H9 (cell line): ENCODE results near the gene NUCB2. TPM values are rescaled to one million over a fixed set of nuclear protein-coding genes. Genes with fewer than 3 reads are reported as not detected.

ENCODE experiments used
- DNase-seq: peaks from one replicate; pipeline ENCODE4 v3.0.0-alpha.2; 2017
- H2AFZ ChIP-seq: one replicate; pipeline ENCODE4 v1.6.1; 2013; ENCODE audit warnings: mild to moderate bottlenecking, low read length, control low read depth, moderate library complexity
- H2AK5ac ChIP-seq: 2 replicates; pipeline ENCODE4 v1.6.1; 2013; ENCODE audit warnings: low read length, control low read depth, mixed read lengths; ENCODE audit not compliant: insufficient read length
- H2BK120ac ChIP-seq: one replicate; pipeline ENCODE4 v1.6.1; 2013; ENCODE audit warnings: low read depth, mild to moderate bottlenecking, low read length, control low read depth, inconsistent platforms; ENCODE audit not compliant: poor library complexity, severe bottlenecking
- H2BK12ac ChIP-seq: 2 replicates; pipeline ENCODE4 v1.6.1; 2013; ENCODE audit warnings: low read length, control low read depth, mixed read lengths, low read depth; ENCODE audit not compliant: insufficient read length
- H2BK15ac ChIP-seq: 2 replicates; pipeline ENCODE4 v1.6.1; 2013; ENCODE audit warnings: low read depth, low read length, control low read depth
- H2BK20ac ChIP-seq: one replicate; pipeline ENCODE4 v1.6.1; 2013; ENCODE audit warnings: low read depth, mild to moderate bottlenecking, low read length, control low read depth, inconsistent platforms; ENCODE audit not compliant: poor library complexity, severe bottlenecking
- H2BK5ac ChIP-seq: 2 replicates; pipeline ENCODE4 v1.6.1; 2013; ENCODE audit warnings: low read length, control low read depth, mixed read lengths; ENCODE audit not compliant: insufficient read length
- H3K14ac ChIP-seq: 2 replicates; pipeline ENCODE4 v1.6.1; 2013; ENCODE audit warnings: low read length, control low read depth; ENCODE audit not compliant: insufficient read depth
- H3K18ac ChIP-seq: 2 replicates; pipeline ENCODE4 v1.6.1; 2013; ENCODE audit warnings: low read depth, mild to moderate bottlenecking, mixed read lengths, low read length, control low read depth; ENCODE audit not compliant: insufficient read length
- H3K23ac ChIP-seq: 2 replicates; pipeline ENCODE4 v1.6.1; 2013; ENCODE audit warnings: low read length, control low read depth, mixed read lengths, low read depth; ENCODE audit not compliant: insufficient read length
- H3K23me2 ChIP-seq: 2 replicates; pipeline ENCODE4 v1.6.1; 2013; ENCODE audit warnings: low read depth, mild to moderate bottlenecking, mixed read lengths, low read length, control low read depth; ENCODE audit not compliant: insufficient read length, poor library complexity, severe bottlenecking
- H3K27ac ChIP-seq: 2 replicates; pipeline ENCODE4 v1.5.1; 2013; ENCODE audit warnings: low read length, control low read depth, mixed read lengths, low read depth; ENCODE audit not compliant: insufficient read length
- H3K27me3 ChIP-seq: 2 replicates; pipeline ENCODE4 v1.6.1; 2013; ENCODE audit warnings: low read length, control low read depth, inconsistent platforms; ENCODE audit not compliant: insufficient read depth
- H3K4ac ChIP-seq: 2 replicates; pipeline ENCODE4 v1.6.1; 2013; ENCODE audit warnings: low read depth, mild to moderate bottlenecking, control low read depth, inconsistent platforms, low read length, moderate library complexity
- H3K4me1 ChIP-seq: 2 replicates; pipeline ENCODE4 v1.6.1; 2013; ENCODE audit warnings: low read length, control low read depth, inconsistent platforms; ENCODE audit not compliant: insufficient read depth
- H3K4me2 ChIP-seq: 2 replicates; pipeline ENCODE4 v1.6.1; 2013; ENCODE audit warnings: low read length, control low read depth, mixed read lengths; ENCODE audit not compliant: insufficient read length, insufficient read depth
- H3K56ac ChIP-seq: 2 replicates; pipeline ENCODE4 v1.6.1; 2013; ENCODE audit warnings: low read depth, mild to moderate bottlenecking, mixed read lengths, low read length, control low read depth; ENCODE audit not compliant: insufficient read length
- H3K79me1 ChIP-seq: 2 replicates; pipeline ENCODE4 v1.6.1; 2013; ENCODE audit warnings: low read depth, mild to moderate bottlenecking, moderate library complexity, low read length, control low read depth, inconsistent platforms; ENCODE audit not compliant: insufficient read depth, poor library complexity, severe bottlenecking
- H3K79me2 ChIP-seq: 2 replicates; pipeline ENCODE4 v1.6.1; 2013; ENCODE audit warnings: low read length, control low read depth, inconsistent platforms; ENCODE audit not compliant: insufficient read depth
- H3K9ac ChIP-seq: 2 replicates; pipeline ENCODE4 v1.6.1; 2013; ENCODE audit warnings: low read length, control low read depth, mixed read lengths; ENCODE audit not compliant: insufficient read length; ENCODE audit errors: extremely low read depth
- H3K9me3 ChIP-seq: one replicate; pipeline ENCODE4 v1.6.1; 2013; ENCODE audit warnings: low read depth, low read length, inconsistent platforms; ENCODE audit not compliant: control insufficient read depth
- H3T11ph ChIP-seq: one replicate; pipeline ENCODE4 v1.6.1; 2013; ENCODE audit warnings: mild to moderate bottlenecking, low read length, control low read depth, inconsistent platforms
- H4K20me1 ChIP-seq: one replicate; pipeline ENCODE4 v1.6.1; 2013; ENCODE audit not compliant: control insufficient read depth, insufficient read length, insufficient read depth
- H4K5ac ChIP-seq: 2 replicates; pipeline ENCODE4 v1.6.1; 2013; ENCODE audit warnings: low read depth, mild to moderate bottlenecking, mixed read lengths, low read length, control low read depth; ENCODE audit not compliant: insufficient read length
- H4K8ac ChIP-seq: replicated peaks from 2 replicates; pipeline ENCODE4 v1.6.1; 2013; ENCODE audit warnings: low read length, control low read depth, mixed read lengths, low read depth; ENCODE audit not compliant: insufficient read length
- H4K91ac ChIP-seq: 2 replicates; pipeline ENCODE4 v1.6.1; 2013; ENCODE audit warnings: low read depth, mild to moderate bottlenecking, moderate library complexity, mixed read lengths, low read length, control low read depth; ENCODE audit not compliant: insufficient read length
- H3K27ac Mint-ChIP-seq, 3 experiments: 2 replicates in 2 of 3; 3 replicates in 1 of 3; pipeline ENCODE4 v1.8.0; 2020 to 2021; ENCODE audit warnings: mixed read lengths in 3 of 3, mild to moderate bottlenecking in 1 of 3, moderate library complexity in 1 of 3
- H3K27me3 Mint-ChIP-seq: 2 replicates; pipeline ENCODE4 v1.8.0; 2021; ENCODE audit warnings: low read depth, mild to moderate bottlenecking, moderate library complexity, mixed read lengths
- H3K36me3 Mint-ChIP-seq, 3 experiments: 2 replicates in 2 of 3; 3 replicates in 1 of 3; pipeline ENCODE4 v1.8.0; 2020 to 2021; ENCODE audit warnings: low read depth in 3 of 3, mixed read lengths in 3 of 3; ENCODE audit not compliant: insufficient read depth in 1 of 3
- H3K4me1 Mint-ChIP-seq, 2 experiments: 2 replicates each; pipeline ENCODE4 v1.8.0; 2020; ENCODE audit warnings: mixed read lengths in 2 of 2
- H3K4me3 Mint-ChIP-seq, 2 experiments: 2 replicates in 1 of 2; 3 replicates in 1 of 2; pipeline ENCODE4 v1.8.0; 2020 to 2021; ENCODE audit warnings: mild to moderate bottlenecking in 2 of 2, mixed read lengths in 2 of 2, moderate library complexity in 1 of 2
- H3K9me3 Mint-ChIP-seq, 2 experiments: 2 replicates in 1 of 2; 3 replicates in 1 of 2; pipeline ENCODE4 v1.8.0; 2020; ENCODE audit warnings: mild to moderate bottlenecking in 2 of 2, mixed read lengths in 2 of 2, moderate library complexity in 1 of 2
- total RNA-seq: library from RNA; stranded (reverse); gene quantifications from 2 replicates; pipeline ENCODE4 v1.2.1, GENCODE V29; 2021
- TF ChIP-seq, protein P1 (sequence below): fragments of 200-600 bp; sonication (generic); conservative IDR thresholded peaks from 3 replicates; pipeline ENCODE4 v1.8.0; 2021; ENCODE audit warnings: antibody characterized with exemption, mild to moderate bottlenecking

The NUCB2 gene
- total RNA-seq, 1 experiment from 2014 or later, result 29.1 TPM

DNA sequence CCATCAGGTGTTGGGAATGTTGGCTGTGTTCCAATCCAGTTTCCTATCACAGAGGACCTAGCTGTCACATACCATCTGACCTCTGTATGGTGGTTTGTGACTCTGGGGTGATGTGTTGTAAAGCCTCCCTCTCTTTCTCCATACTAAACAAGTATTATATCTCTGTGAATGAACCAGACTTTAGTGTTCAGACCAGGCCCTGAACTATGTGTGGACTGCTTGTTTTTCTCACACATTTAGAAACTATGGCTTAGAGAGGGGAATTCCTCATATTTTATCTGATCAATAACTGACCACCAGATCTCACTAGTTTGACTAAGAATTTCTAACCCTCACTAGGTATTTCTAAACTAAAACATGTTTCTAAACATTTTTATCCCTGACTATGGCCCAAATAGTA, 92.6 kb downstream of the NUCB2 start:
- Mint-ChIP-seq H3K4me3 (no peak overlapping the region), H3K4me1 (0 out of 4 replicates have a peak, but pooled peaks cover 0 to 3% of the 10 kb centered on the region in 2 experiments), H3K9me3 (peaks cover 53 to 58% of the 10 kb centered on the region in 2 experiments), H3K27ac (no peak overlapping the region), H3K36me3 (peaks cover 42 to 51% (median 44%) of the 10 kb centered on the region in 3 experiments), H3K27me3 (peaks cover 6% of the 10 kb centered on the region)
- no peak overlapping the region for H2BK20ac ChIP-seq
- no peak overlapping the region for H3K23ac ChIP-seq
- H3K18ac ChIP-seq, result no peak overlapping the region
- no peak overlapping the region for H4K91ac ChIP-seq
- no peak overlapping the region for H2BK15ac ChIP-seq
- H3K14ac ChIP-seq, result no peak overlapping the region
- no peaks in the 10 kb centered on the region for H4K20me1 ChIP-seq
- H2AFZ ChIP-seq, result no peak overlapping the region
- H3K56ac ChIP-seq, result no peak overlapping the region
- no peak overlapping the region for H2AK5ac ChIP-seq
- TF ChIP-seq, protein P1, sequence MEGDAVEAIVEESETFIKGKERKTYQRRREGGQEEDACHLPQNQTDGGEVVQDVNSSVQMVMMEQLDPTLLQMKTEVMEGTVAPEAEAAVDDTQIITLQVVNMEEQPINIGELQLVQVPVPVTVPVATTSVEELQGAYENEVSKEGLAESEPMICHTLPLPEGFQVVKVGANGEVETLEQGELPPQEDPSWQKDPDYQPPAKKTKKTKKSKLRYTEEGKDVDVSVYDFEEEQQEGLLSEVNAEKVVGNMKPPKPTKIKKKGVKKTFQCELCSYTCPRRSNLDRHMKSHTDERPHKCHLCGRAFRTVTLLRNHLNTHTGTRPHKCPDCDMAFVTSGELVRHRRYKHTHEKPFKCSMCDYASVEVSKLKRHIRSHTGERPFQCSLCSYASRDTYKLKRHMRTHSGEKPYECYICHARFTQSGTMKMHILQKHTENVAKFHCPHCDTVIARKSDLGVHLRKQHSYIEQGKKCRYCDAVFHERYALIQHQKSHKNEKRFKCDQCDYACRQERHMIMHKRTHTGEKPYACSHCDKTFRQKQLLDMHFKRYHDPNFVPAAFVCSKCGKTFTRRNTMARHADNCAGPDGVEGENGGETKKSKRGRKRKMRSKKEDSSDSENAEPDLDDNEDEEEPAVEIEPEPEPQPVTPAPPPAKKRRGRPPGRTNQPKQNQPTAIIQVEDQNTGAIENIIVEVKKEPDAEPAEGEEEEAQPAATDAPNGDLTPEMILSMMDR, result no peak
- no peaks in the 10 kb centered on the region for H3K79me1 ChIP-seq
- no peak overlapping the region for H2BK12ac ChIP-seq
- H4K5ac ChIP-seq, result no peak overlapping the region
- H2BK5ac ChIP-seq, result no peak overlapping the region
- H3T11ph ChIP-seq, result no peak overlapping the region
- no peak overlapping the region for H4K8ac ChIP-seq
- H3K9ac ChIP-seq, result no peak overlapping the region
- H3K4ac ChIP-seq, result no peak overlapping the region
- DNase-seq, result no peak
- H3K79me2 ChIP-seq, result no peaks in the 10 kb centered on the region
- H3K4me1 ChIP-seq, result no peaks in the 10 kb centered on the region
- H2BK120ac ChIP-seq, result no peak overlapping the region
- H3K9me3 ChIP-seq, result peaks cover 52% of the 10 kb centered on the region
- H3K27me3 ChIP-seq, result no peaks in the 10 kb centered on the region
- no peak overlapping the region for H3K27ac ChIP-seq
- H3K4me2 ChIP-seq, result no peak overlapping the region
- H3K23me2 ChIP-seq, result no peaks in the 10 kb centered on the region
